ENCODE results near the gene DGKH. TPM values are rescaled to one million over a fixed set of nuclear protein-coding genes. Genes with fewer than 3 reads are reported as not detected.

Gene DGKH
- total and polyA plus RNA-seq, 10 of the 15 experiments (the other 5 are each of a cell fraction or from before 2014, with no cell fraction given) = 1.3 to 15.2 (median 7.3) TPM

DNA sequence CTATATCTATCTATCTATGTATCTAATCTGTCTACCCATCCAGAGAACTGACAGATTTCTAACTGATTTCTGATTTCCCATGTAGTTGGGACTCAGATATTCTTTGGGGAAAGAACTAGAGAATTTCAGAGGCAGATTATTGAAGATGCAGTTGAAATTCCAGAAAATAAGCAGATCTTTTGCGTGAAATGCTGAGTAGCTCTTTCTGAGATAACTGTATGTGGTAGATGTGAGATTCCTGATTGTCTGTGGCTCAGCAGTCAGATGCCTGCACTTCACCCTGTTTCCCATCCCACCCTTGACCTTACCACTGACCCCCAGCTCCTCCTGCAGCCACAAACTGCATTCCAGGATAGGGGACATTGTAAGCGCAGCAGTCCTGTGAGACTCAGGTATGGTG lies 61.5 kb downstream of the DGKH start (continued):
- no peak for TF ChIP-seq RAD21 (IDR thresholded peaks at IDR 0.05; ENCODE audit: insufficient read depth, low read depth, low read length)
- TF ChIP-seq, protein P1, sequence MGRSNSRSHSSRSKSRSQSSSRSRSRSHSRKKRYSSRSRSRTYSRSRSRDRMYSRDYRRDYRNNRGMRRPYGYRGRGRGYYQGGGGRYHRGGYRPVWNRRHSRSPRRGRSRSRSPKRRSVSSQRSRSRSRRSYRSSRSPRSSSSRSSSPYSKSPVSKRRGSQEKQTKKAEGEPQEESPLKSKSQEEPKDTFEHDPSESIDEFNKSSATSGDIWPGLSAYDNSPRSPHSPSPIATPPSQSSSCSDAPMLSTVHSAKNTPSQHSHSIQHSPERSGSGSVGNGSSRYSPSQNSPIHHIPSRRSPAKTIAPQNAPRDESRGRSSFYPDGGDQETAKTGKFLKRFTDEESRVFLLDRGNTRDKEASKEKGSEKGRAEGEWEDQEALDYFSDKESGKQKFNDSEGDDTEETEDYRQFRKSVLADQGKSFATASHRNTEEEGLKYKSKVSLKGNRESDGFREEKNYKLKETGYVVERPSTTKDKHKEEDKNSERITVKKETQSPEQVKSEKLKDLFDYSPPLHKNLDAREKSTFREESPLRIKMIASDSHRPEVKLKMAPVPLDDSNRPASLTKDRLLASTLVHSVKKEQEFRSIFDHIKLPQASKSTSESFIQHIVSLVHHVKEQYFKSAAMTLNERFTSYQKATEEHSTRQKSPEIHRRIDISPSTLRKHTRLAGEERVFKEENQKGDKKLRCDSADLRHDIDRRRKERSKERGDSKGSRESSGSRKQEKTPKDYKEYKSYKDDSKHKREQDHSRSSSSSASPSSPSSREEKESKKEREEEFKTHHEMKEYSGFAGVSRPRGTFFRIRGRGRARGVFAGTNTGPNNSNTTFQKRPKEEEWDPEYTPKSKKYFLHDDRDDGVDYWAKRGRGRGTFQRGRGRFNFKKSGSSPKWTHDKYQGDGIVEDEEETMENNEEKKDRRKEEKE (IDR thresholded peaks at IDR 0.05) = no peak

DNA sequence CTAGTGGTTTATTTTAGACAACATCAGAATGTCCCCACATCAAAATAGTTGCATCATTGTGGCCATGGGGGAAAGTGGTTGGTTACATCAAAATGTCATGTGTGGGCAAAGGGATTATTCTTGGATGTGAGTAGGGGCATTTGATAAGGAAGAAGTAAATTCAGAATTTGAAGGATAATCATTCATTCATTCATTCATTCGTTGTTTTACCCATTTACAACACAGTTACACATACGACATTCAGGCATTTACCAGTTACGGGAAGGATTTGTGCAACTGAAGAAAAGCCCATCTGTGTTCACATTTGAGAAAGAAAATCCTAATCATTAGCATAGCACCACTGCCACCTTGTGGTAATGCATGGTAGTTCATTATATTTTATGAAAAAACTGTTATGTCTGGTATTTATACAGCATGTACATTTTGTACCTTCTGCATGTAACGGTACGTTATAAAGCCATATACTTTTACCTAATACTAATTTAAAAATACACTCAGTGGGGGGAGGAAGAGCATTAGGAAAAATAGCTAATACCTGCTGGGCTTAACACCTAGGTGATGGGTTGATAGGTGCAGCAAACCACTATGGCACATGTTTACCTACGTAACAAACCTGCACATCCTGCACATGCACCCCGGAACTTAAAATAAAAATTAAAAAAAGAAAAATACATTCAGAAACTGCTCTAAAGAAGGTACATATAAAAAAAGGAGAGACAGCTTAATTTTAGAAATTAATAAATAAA lies 62.1 kb downstream of the DGKH start:
- ChIA-PET SMC1A (ENCODE audit: uncharacterized antibody, unreplicated experiment) (interaction anchor here (0.6 to 10.0 kb wide), 17 partner anchors 10 to 446 kb away, joined by 3 to 115 read pairs (median 3); partner anchors contain the start of gene DGKH), POLR2A (interaction anchor here (1.5 kb wide), 1 partner anchor 452 kb away, joined by 3 read pairs; no protein-coding TSS in a partner anchor), CTCF (interaction anchor here (0.6 to 11.5 kb wide), 16 partner anchors 9 to 443 kb away, joined by 3 to 150 read pairs (median 4); no protein-coding TSS in a partner anchor), RAD21 (ENCODE audit: unreplicated experiment) (interaction anchor here (0.8 to 7.5 kb wide), 8 partner anchors 35 to 442 kb away, joined by 3 to 72 read pairs (median 4); no protein-coding TSS in a partner anchor)
- H3K27ac ChIP-seq (ENCODE audit: control insufficient read depth, insufficient read depth) = no peak overlapping the region
- no TSS peak for BruUV-seq (replicated peaks)
- WGBS (ENCODE audit: insufficient coverage, insufficient replicate concordance, low lambda C conversion rate, missing lambda C conversion rate) = 14% methylated on average over 7 of the region's 7 CpGs
- peaks cover 4% of the 10 kb centered on the region; the same call in 1 of the 2 replicates for H3K79me2 ChIP-seq (ENCODE audit: control insufficient read depth, insufficient read depth, low read length)
- intact Hi-C loops (cut with micrococcal nuclease; ENCODE audit: unreplicated experiment) = loop anchor here (1.0 to 5.0 kb wide), 3 partner anchors 153 to 442 kb away; no protein-coding TSS in a partner anchor
- peak; percentile 74 for ATAC-seq
- H2AFZ ChIP-seq (ENCODE audit: control insufficient read depth, low read depth, low read length) = no peak overlapping the region
- in situ Hi-C loops (cut with MboI) = loop anchor here (5.0 kb wide), 1 partner anchor 443 kb away; no protein-coding TSS in a partner anchor
- no peaks in the 10 kb centered on the region for H3K9me3 ChIP-seq (replicated peaks; ENCODE audit: control insufficient read depth, insufficient read depth, low read length)
- no peak overlapping the region for H3K9ac ChIP-seq (ENCODE audit: control insufficient read depth, insufficient read depth, low read length)
- 0 out of 2 replicates have a peak, but pooled peaks cover 3% of the 10 kb centered on the region for H3K4me1 ChIP-seq (ENCODE audit: control insufficient read depth, insufficient read depth, low read length)
- H3K27me3 ChIP-seq (replicated peaks in 1 of 2; ENCODE audit: control insufficient read depth in 2 of 2, insufficient read depth in 2 of 2, low read length in 1 of 2) = no peaks in the 10 kb centered on the region
- no peak for FAIRE-seq
- no peaks in the 10 kb centered on the region for H4K20me1 ChIP-seq (ENCODE audit: control insufficient read depth, insufficient read depth)
- no peaks in the 10 kb centered on the region for H3K36me3 ChIP-seq (ENCODE audit: control insufficient read depth in 2 of 2, insufficient read depth in 2 of 2, low read length in 1 of 2)
- H3K4me2 ChIP-seq (ENCODE audit: control insufficient read depth, insufficient read depth) = no peak overlapping the region
- peak; percentile 68 for DNase-seq (ENCODE audit: low read depth, low spot score)
- no peak overlapping the region for H3K4me3 ChIP-seq
- peak; percentile 93 for TF ChIP-seq SMC3 (IDR thresholded peaks at IDR 0.05; ENCODE audit: borderline replicate concordance, low read length)
- TF ChIP-seq, protein P2, sequence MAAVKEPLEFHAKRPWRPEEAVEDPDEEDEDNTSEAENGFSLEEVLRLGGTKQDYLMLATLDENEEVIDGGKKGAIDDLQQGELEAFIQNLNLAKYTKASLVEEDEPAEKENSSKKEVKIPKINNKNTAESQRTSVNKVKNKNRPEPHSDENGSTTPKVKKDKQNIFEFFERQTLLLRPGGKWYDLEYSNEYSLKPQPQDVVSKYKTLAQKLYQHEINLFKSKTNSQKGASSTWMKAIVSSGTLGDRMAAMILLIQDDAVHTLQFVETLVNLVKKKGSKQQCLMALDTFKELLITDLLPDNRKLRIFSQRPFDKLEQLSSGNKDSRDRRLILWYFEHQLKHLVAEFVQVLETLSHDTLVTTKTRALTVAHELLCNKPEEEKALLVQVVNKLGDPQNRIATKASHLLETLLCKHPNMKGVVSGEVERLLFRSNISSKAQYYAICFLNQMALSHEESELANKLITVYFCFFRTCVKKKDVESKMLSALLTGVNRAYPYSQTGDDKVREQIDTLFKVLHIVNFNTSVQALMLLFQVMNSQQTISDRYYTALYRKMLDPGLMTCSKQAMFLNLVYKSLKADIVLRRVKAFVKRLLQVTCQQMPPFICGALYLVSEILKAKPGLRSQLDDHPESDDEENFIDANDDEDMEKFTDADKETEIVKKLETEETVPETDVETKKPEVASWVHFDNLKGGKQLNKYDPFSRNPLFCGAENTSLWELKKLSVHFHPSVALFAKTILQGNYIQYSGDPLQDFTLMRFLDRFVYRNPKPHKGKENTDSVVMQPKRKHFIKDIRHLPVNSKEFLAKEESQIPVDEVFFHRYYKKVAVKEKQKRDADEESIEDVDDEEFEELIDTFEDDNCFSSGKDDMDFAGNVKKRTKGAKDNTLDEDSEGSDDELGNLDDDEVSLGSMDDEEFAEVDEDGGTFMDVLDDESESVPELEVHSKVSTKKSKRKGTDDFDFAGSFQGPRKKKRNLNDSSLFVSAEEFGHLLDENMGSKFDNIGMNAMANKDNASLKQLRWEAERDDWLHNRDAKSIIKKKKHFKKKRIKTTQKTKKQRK (IDR thresholded peaks at IDR 0.05; ENCODE audit: low read depth, low read length) = no peak
- no peak for TF ChIP-seq USF2 (IDR thresholded peaks at IDR 0.05; ENCODE audit: borderline replicate concordance, low read depth, low read length)
- no peak for TF ChIP-seq SIN3A (IDR thresholded peaks at IDR 0.05; ENCODE audit: low read depth, low read length)
- no peak for TF ChIP-seq CEBPB (IDR thresholded peaks at IDR 0.05; ENCODE audit: borderline replicate concordance in 1 of 2, low read depth in 2 of 2, low read length in 2 of 2)
- TF ChIP-seq NR2C1 (IDR thresholded peaks at IDR 0.05) = no peak
- no peak for TF ChIP-seq FOXK2 (IDR thresholded peaks at IDR 0.05)
- no peak for TF ChIP-seq CHD4 (IDR thresholded peaks at IDR 0.05)
- no peak for TF ChIP-seq BRCA1 (IDR thresholded peaks at IDR 0.05; ENCODE audit: low read depth, low read length)
